Glutamatergic neuron (in vitro differentiated cells): ENCODE measurements around the gene DNAJB5. TPM values are rescaled to one million over a fixed set of nuclear protein-coding genes. Genes with fewer than 3 reads are reported as not detected.

ENCODE experiments used
- DNase-seq: peaks from one replicate; pipeline ENCODE4 v3.0.0; 2022
- H3K27ac Mint-ChIP-seq: one replicate; pipeline ENCODE4 v1.8.0; 2020; ENCODE audit warnings: mild to moderate bottlenecking, mixed read lengths, inconsistent platforms; ENCODE audit not compliant: unreplicated experiment
- H3K27me3 Mint-ChIP-seq: one replicate; pipeline ENCODE4 v1.8.0; 2020; ENCODE audit warnings: mild to moderate bottlenecking, moderate library complexity, mixed read lengths, inconsistent platforms; ENCODE audit not compliant: unreplicated experiment
- H3K36me3 Mint-ChIP-seq: one replicate; pipeline ENCODE4 v1.8.0; 2020; ENCODE audit warnings: mild to moderate bottlenecking, mixed read lengths, inconsistent platforms; ENCODE audit not compliant: unreplicated experiment
- H3K4me1 Mint-ChIP-seq: one replicate; pipeline ENCODE4 v1.8.0; 2020; ENCODE audit warnings: mild to moderate bottlenecking, low read depth, mixed read lengths, inconsistent platforms; ENCODE audit not compliant: unreplicated experiment
- H3K4me3 Mint-ChIP-seq: one replicate; pipeline ENCODE4 v1.8.0; 2020; ENCODE audit warnings: mild to moderate bottlenecking, mixed read lengths, inconsistent platforms; ENCODE audit not compliant: unreplicated experiment
- H3K9me3 Mint-ChIP-seq: one replicate; pipeline ENCODE4 v1.8.0; 2020; ENCODE audit warnings: mild to moderate bottlenecking, moderate library complexity, mixed read lengths, inconsistent platforms; ENCODE audit not compliant: unreplicated experiment
- CTCF ChIP-seq: fragments of 200-600 bp; sonication (generic); IDR thresholded peaks from one replicate; pipeline ENCODE4 v1.5.0; 2021; ENCODE audit not compliant: partially characterized antibody, unreplicated experiment
- total RNA-seq: library from RNA; stranded (reverse); fragmentation: NEBNext Ultra II Directional; extraction: Animal tissue kit (Norgen Biotek cat#: 25700); gene quantifications from one replicate; pipeline ENCODE4 v1.2.1, GENCODE V29; 2021; ENCODE audit not compliant: unreplicated experiment

DNAJB5 gene
- total RNA-seq, 1 donor from 2014 or later, result 137 TPM

GRCh38 chr9:34988218-34989002 is 1.1 kb upstream of the DNAJB5 start:
- H3K36me3 Mint-ChIP-seq, result peaks cover 13% of the 10 kb centered on the region
- DNase-seq, result peak; percentile 67
- H3K27me3 Mint-ChIP-seq, result peaks cover 20% of the 10 kb centered on the region
- peaks cover 26% of the 10 kb centered on the region for H3K9me3 Mint-ChIP-seq
- H3K4me3 Mint-ChIP-seq, result peak overlapping the region; percentile 95
- peak overlapping the region; percentile 97 for H3K27ac Mint-ChIP-seq
- H3K4me1 Mint-ChIP-seq, result peaks cover 48% of the 10 kb centered on the region
- peak; percentile 8 for TF ChIP-seq CTCF

- DNase-seq, result peak; percentile 92
- Mint-ChIP-seq H3K36me3 (peaks cover 13% of the 10 kb centered on the region), H3K4me1 (peaks cover 52% of the 10 kb centered on the region), H3K27ac (peak overlapping the region; percentile 97), H3K27me3 (peaks cover 24% of the 10 kb centered on the region), H3K9me3 (peaks cover 28% of the 10 kb centered on the region), H3K4me3 (peak overlapping the region; percentile 96)
- TF ChIP-seq CTCF, result no peak
These were observed 546 bp downstream of the DNAJB5 start for GRCh38 chr9:34989946-34990635.

DNA sequence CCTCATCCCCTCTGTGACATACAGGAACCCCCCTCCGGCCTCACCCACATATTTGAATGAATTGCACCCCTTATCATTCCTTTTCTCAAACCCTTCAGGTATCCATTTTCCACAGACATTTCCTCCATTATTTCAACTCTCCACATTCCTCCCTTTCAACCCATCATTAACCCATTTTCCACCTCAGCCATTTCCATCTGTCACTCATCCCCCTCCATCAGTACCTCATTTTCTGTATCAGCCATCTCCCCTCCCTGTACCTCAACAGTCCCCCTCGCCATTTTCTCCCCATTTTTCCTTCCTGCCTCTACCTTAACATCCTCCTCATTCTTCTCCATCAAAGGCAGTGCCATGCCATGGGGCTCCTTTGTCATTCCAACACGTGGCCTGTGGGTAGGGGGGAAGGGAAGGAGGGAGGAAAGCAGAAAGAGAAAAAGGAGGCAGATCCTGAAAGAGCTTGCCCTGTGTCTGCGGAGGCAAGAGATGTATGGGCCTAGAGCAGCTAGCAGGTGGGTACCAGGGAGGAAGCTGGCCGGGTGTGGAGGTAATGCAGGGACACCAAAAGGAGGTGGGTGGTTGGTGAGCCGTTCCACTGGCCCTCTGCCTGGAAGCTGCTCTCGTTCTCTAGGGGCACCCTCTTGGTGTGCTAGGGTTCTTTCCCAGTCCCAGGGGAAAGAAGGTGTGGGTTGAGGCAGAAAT is 1.5 kb downstream of the DNAJB5 start:
- peak; percentile 24 for DNase-seq
- H3K9me3 Mint-ChIP-seq, result peaks cover 25% of the 10 kb centered on the region
- peaks cover 50% of the 10 kb centered on the region for H3K4me1 Mint-ChIP-seq
- H3K36me3 Mint-ChIP-seq, result peaks cover 13% of the 10 kb centered on the region
- peaks cover 25% of the 10 kb centered on the region for H3K27me3 Mint-ChIP-seq
- peak overlapping the region; percentile 96 for H3K4me3 Mint-ChIP-seq
- H3K27ac Mint-ChIP-seq, result peak overlapping the region; percentile 97
- TF ChIP-seq CTCF, result no peak

DNA sequence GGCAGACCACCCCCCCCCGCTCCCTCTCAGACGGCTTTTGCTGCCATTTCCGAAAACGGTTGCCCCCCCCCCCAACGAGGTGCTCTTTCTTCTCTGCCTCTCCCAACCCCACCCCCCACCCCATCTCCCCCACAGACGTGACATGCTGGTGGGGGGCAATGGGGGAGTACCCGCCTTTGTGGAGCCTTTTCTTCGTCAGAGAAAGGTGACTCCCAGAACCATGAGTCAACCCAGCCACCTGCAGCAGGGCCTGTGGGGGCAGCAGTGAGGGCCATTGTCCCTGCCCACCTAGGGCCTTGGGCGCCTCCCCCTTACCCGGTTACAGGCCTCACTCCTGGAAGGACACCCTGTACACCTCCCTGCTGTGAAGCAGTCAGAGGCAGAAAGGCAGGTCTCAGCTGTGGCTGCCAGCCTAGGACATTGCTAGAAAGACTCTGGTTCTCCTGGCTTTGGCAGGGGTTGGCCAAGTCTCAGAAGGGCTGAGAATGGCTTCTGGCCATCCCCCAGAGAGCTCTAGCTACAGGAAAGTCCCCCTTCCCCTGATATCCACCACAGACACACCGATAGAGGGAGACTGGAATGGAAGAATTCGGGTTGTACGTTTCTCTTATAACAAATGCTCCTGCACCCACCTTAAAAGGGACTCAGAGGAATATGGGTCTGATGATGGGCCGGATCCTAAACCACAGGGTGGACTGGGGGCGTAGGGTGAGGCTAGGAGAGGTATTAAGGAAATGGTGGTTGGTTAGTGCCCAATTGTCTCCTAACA is 2.2 kb downstream of the DNAJB5 start:
- H3K9me3 Mint-ChIP-seq, result peaks cover 25% of the 10 kb centered on the region
- peaks cover 25% of the 10 kb centered on the region for H3K27me3 Mint-ChIP-seq
- H3K4me1 Mint-ChIP-seq, result peaks cover 45% of the 10 kb centered on the region
- peak overlapping the region; percentile 96 for H3K4me3 Mint-ChIP-seq
- no peak for TF ChIP-seq CTCF
- peak; percentile 46 for DNase-seq
- peak overlapping the region; percentile 93 for H3K27ac Mint-ChIP-seq
- peaks cover 14% of the 10 kb centered on the region for H3K36me3 Mint-ChIP-seq
